Keratinocyte (primary cell): ENCODE data around the gene TMEM115. TPM values are rescaled to one million over a fixed set of nuclear protein-coding genes. Genes with fewer than 3 reads are reported as not detected.

ENCODE experiments used
- DNase-seq: peaks from one replicate; pipeline ENCODE4 v3.0.0-alpha.2; 2011; ENCODE audit warnings: low read depth, missing footprints, low spot score
- FAIRE-seq: peaks from 2 replicates; lab custom pipeline; 2011; peaks lifted over from hg19 to GRCh38; lab: Jason Lieb, UNC
- H2AFZ ChIP-seq: 2 replicates; pipeline ENCODE4 v1.6.0; 2012; ENCODE audit warnings: low read length, control low read depth, inconsistent platforms; ENCODE audit not compliant: control insufficient read depth
- H3K27ac ChIP-seq: 2 replicates; pipeline ENCODE4 v1.5.1; 2011; ENCODE audit warnings: low read length; ENCODE audit not compliant: control insufficient read depth, insufficient read depth
- H3K27me3 ChIP-seq: 3 replicates; pipeline ENCODE4 v1.6.0; 2011; ENCODE audit warnings: low read length; ENCODE audit not compliant: control insufficient read depth, insufficient read depth; ENCODE audit errors: extremely low read depth
- H3K36me3 ChIP-seq, 2 experiments: 2 replicates in 1 of 2; 3 replicates in 1 of 2; pipeline ENCODE4 v1.5.1; 2011; ENCODE audit warnings: low read length in 2 of 2, mild to moderate bottlenecking in 1 of 2; ENCODE audit not compliant: control insufficient read depth in 2 of 2, insufficient read depth in 2 of 2; ENCODE audit errors: extremely low read depth in 1 of 2
- H3K4me1 ChIP-seq: 3 replicates; pipeline ENCODE4 v1.5.1; 2011; ENCODE audit warnings: low read length; ENCODE audit not compliant: control insufficient read depth, insufficient read depth; ENCODE audit errors: extremely low read depth
- H3K4me2 ChIP-seq: 3 replicates; pipeline ENCODE4 v1.6.0; 2011; ENCODE audit warnings: low read depth, low read length; ENCODE audit not compliant: control insufficient read depth, insufficient read depth; ENCODE audit errors: extremely low read depth
- H3K4me3 ChIP-seq, 3 experiments: fragments of 200-600 bp in 1 of 3; sonication (generic) in 1 of 3; 2 replicates in 2 of 3; 3 replicates in 1 of 3; pipeline ENCODE4 v1.5.1; 2011 to 2016; ENCODE audit warnings: low read length in 3 of 3, mild to moderate bottlenecking in 3 of 3, control low read depth in 2 of 3, inconsistent platforms in 1 of 3, low read depth in 1 of 3, mixed read lengths in 1 of 3, mixed run types in 1 of 3, moderate library complexity in 1 of 3; ENCODE audit not compliant: control insufficient read depth in 2 of 3, insufficient read depth in 2 of 3; ENCODE audit errors: extremely low read depth in 1 of 3
- H3K79me2 ChIP-seq: 2 replicates; pipeline ENCODE4 v1.6.0; 2012; ENCODE audit warnings: low read length; ENCODE audit not compliant: control insufficient read depth, insufficient read depth
- H3K9ac ChIP-seq: 3 replicates; pipeline ENCODE4 v1.6.0; 2011; ENCODE audit warnings: low read length; ENCODE audit not compliant: control insufficient read depth, insufficient read depth; ENCODE audit errors: extremely low read depth
- H3K9me1 ChIP-seq: 3 replicates; pipeline ENCODE4 v1.6.0; 2011; ENCODE audit warnings: low read length; ENCODE audit not compliant: control insufficient read depth, insufficient read depth; ENCODE audit errors: extremely low read depth
- H3K9me3 ChIP-seq: 2 replicates; pipeline ENCODE4 v1.5.1; 2012; ENCODE audit warnings: low read depth, low read length; ENCODE audit not compliant: control insufficient read depth
- H4K20me1 ChIP-seq: 3 replicates; pipeline ENCODE4 v1.6.0; 2011; ENCODE audit warnings: low read length; ENCODE audit not compliant: control insufficient read depth, insufficient read depth; ENCODE audit errors: extremely low read depth
- EZH2 ChIP-seq: IDR thresholded peaks from one replicate; pipeline ENCODE4 v1.6.1; 2012; ENCODE audit warnings: inconsistent platforms, mild to moderate bottlenecking, low read length, moderate library complexity
- dilution Hi-C: fragments of 300-500 bp; cut with MboI; formaldehyde crosslinking; loops from one replicate; pipeline ENCODE4 v1.7.0; 2020; ENCODE audit warnings: low sequenced_read_pairs; ENCODE audit not compliant: extremely low pct_ligation_motif_present
- polyA plus RNA-seq, 5 experiments: library from polyadenylated mRNA; depleted of rRNA in 3 of 5; stranded (reverse) in 3 of 5; stranded (forward) in 1 of 5; unstranded in 1 of 5; fragments of >200 nt; gene quantifications; 1 replicate in 1 of 5; 2 replicates in 3 of 5; 3 replicates in 1 of 5; pipeline versions ENCODE4 v1.2.1 to v1.2.3, GENCODE V29; 2011 to 2012; ENCODE audit warnings: missing spikeins in 2 of 5, low read depth in 1 of 5, low replicate concordance in 1 of 5
- TF ChIP-seq, protein P1 (sequence below), 3 experiments: IDR thresholded peaks in 1 of 3; conservative IDR thresholded peaks in 1 of 3; optimal IDR thresholded peaks in 1 of 3; 2 replicates in 2 of 3; 3 replicates in 1 of 3; pipeline versions ENCODE3 to v1.5.1; 2011; ENCODE audit warnings: low read length in 3 of 3, mild to moderate bottlenecking in 3 of 3, moderate library complexity in 2 of 3, control low read depth in 1 of 3, inconsistent platforms in 1 of 3; ENCODE audit not compliant: insufficient read depth in 2 of 3; ENCODE audit errors: extremely low read depth in 1 of 3

Gene TMEM115
- polyA plus RNA-seq, 1 donor (not counting 4 experiments of a cell fraction or from before 2014, with no cell fraction given): 22.4 TPM

- H3K9me3 ChIP-seq: no peaks in the 10 kb centered on the region
- no peak for TF ChIP-seq EZH2
- TF ChIP-seq, protein P1, sequence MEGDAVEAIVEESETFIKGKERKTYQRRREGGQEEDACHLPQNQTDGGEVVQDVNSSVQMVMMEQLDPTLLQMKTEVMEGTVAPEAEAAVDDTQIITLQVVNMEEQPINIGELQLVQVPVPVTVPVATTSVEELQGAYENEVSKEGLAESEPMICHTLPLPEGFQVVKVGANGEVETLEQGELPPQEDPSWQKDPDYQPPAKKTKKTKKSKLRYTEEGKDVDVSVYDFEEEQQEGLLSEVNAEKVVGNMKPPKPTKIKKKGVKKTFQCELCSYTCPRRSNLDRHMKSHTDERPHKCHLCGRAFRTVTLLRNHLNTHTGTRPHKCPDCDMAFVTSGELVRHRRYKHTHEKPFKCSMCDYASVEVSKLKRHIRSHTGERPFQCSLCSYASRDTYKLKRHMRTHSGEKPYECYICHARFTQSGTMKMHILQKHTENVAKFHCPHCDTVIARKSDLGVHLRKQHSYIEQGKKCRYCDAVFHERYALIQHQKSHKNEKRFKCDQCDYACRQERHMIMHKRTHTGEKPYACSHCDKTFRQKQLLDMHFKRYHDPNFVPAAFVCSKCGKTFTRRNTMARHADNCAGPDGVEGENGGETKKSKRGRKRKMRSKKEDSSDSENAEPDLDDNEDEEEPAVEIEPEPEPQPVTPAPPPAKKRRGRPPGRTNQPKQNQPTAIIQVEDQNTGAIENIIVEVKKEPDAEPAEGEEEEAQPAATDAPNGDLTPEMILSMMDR (optimal IDR thresholded peaks at IDR 0.05 in 1 of 3, IDR thresholded peaks at IDR 0.05 in 1 of 3, conservative IDR thresholded peaks at IDR 0.05 in 1 of 3; ENCODE audit: extremely low read depth in 1 of 3, insufficient read depth in 2 of 3, low read length in 3 of 3): no peak
- peak within 1 kb of the TSS; percentile 77 for H3K9ac ChIP-seq
- H3K4me3 ChIP-seq: peak within 1 kb of the TSS; percentile 71 to 91 (median 87)
- peaks cover 20 to 29% of the 10 kb centered on the region in 2 experiments for H3K36me3 ChIP-seq
- no peaks in the 10 kb centered on the region for H3K27me3 ChIP-seq
- no peaks in the 10 kb centered on the region for H4K20me1 ChIP-seq
- H3K27ac ChIP-seq: peak within 1 kb of the TSS; percentile 69
- H3K4me1 ChIP-seq: peaks cover 19% of the 10 kb centered on the region
- peak within 1 kb of the TSS; percentile 71 for H3K4me2 ChIP-seq
- peak; percentile 81 for DNase-seq
- peaks cover 24% of the 10 kb centered on the region for H3K79me2 ChIP-seq
- dilution Hi-C loops: no loop called here
- peak within 1 kb of the TSS; percentile 97 for H2AFZ ChIP-seq
- FAIRE-seq: peak; percentile 79
- H3K9me1 ChIP-seq: no peaks in the 10 kb centered on the region
These were observed 8.6 kb downstream of the TMEM115 start, which contains the start of the genes CYB561D2 and NPRL2 for GRCh38 chr3:50350527-50351322. Gene CYB561D2, plus strand, starts transcription at chr3:50350862. Its CDS starts 572 bp downstream, at chr3:50351434. Gene NPRL2, minus strand, starts transcription at chr3:50350775. Its CDS starts 123 bp downstream, at chr3:50350652.

DNA sequence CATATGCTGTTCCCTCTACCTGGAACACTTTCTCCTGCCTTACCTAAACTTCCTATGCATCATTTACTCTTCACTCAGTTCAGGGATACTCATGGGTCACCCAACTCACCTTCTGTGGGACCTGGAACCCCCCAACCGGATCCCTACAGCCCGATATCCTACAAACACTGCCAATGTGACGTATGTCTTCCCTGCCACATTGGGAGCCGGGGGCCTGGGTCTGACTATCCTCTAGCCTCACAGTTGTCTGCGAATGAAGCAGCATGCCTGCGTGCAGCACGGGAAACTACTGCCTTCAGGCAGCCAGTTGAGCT, 9.2 kb downstream of the TMEM115 start:
- Histone ChIP-seq H2AFZ (peak overlapping the region; percentile 97), H3K9ac (peak overlapping the region; percentile 77), H3K4me3 (peak overlapping the region; percentile 71 to 91 (median 87)), H3K4me2 (peak overlapping the region; percentile 71), H3K36me3 (peaks cover 15 to 26% of the 10 kb centered on the region in 2 experiments), H3K4me1 (peaks cover 23% of the 10 kb centered on the region), H3K9me3 (no peaks in the 10 kb centered on the region), H4K20me1 (no peaks in the 10 kb centered on the region), H3K9me1 (no peaks in the 10 kb centered on the region), H3K27ac (peak overlapping the region; percentile 69), H3K79me2 (peaks cover 18% of the 10 kb centered on the region), H3K27me3 (no peaks in the 10 kb centered on the region)
- DNase-seq (no peak), FAIRE-seq (no peak)
- no peak for TF ChIP-seq EZH2
- TF ChIP-seq, protein P1 (optimal IDR thresholded peaks at IDR 0.05 in 1 of 3, IDR thresholded peaks at IDR 0.05 in 1 of 3, conservative IDR thresholded peaks at IDR 0.05 in 1 of 3; ENCODE audit: extremely low read depth in 1 of 3, insufficient read depth in 2 of 3, low read length in 3 of 3): no peak
- dilution Hi-C loops: no loop called here
